HG03442 (cell line): ENCODE data around the gene RSBN1L.
A peak's percentile ranks its signal among the peaks of the same experiment; 100 is the strongest.
"Not testable (repeated sequence)": the region's sequence is repeated elsewhere in the genome, so short reads cannot be mapped to it uniquely, and the experiment has no call there.

ENCODE experiments used
- ATAC-seq: cut with Tn5 transposase; IDR thresholded peaks from one replicate; pipeline ENCODE4 v1.9.1; 2021; ENCODE audit warnings: mild to moderate bottlenecking, moderate library complexity; ENCODE audit not compliant: unreplicated experiment

Gene RSBN1L

GRCh38 chr7:77696057-77696642, at the start of gene RSBN1L:
RSBN1L (plus strand) TSS chr7:77696459; CDS start chr7:77696470, 11 bp downstream.
- ATAC-seq: peak; percentile 95

GRCh38 chr7:77648742-77649338, 47.4 kb upstream of the RSBN1L start:
- no peak for ATAC-seq

DNA sequence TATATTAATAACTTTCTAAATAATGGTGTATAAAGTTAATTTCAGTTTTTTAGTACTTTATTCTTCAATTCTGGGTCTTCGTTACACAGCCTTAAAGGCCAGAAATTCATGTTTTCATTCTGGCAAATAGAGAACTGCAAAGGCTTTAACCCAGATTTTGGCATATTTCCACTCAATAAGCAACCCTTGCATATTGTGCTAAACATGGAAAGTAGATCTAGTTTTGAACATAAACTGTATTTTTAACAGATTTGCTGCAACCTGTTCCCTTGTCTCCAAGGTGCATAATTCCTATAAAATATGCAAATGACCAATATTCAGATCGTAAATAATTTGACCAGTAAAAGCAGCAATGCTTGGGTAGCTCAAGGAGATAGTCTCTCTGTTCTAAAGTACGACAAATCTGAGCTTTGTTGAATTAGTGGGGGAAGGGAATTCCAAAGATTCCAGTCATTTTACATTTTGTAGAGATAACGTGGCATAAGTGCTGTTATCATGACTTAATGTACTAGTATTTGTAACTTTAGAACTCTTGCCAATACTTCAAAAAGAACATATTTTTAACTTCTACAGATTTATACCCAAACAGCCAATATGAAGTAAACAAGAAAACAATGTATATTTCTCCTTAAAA, 46.4 kb upstream of the RSBN1L start:
- ATAC-seq: no peak

DNA sequence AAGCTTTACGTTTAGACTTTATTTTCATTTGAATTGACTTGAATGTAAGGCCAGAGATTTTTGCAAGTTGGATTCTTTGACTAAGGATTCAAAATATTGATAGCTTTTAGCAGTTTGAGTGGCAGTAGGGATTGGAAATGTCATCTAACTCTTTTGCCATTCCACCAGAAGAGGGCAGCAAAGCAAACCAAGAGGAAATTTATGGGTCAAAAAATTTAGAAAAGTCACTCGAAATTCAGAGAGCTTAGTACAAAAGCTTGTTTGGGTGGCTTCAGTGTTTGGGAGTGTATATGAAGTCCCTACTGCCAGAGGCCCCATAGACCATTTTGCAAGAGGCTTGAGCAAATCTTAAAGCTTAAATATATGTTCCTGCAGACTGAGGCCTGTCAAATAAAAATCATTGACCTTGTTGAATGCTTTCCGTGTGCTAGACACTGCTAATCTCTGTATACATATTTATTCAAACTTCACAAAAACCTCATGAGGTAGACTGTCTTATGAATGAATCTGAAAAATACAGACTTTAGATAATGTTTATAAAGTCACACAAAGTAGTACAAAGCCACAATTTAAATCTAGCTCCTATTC, 44.6 kb upstream of the RSBN1L start:
- no peak for ATAC-seq

GRCh38 chr7:77652826-77653225, 43.4 kb upstream of the RSBN1L start:
- not testable (repeated sequence) for ATAC-seq

DNA sequence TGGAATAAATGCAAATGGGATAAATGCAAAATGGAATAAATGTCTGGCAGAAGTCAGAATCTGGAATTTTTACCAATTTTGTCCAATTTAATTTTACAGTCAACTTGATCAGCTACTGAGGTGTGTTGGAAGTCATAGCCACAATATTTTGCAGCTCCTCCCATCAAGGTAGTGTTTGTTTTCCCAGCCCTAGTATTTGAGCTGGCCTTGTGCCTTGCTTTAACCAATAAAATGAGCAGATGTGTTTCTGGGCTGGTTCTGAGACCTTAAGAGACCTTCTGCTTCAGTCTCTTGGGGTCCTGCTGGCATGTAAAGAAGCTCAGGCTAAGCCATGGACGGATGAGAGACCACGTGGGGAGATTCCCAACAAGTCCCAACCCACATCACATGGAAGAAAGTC, 42.7 kb upstream of the RSBN1L start:
- ATAC-seq: no peak

DNA sequence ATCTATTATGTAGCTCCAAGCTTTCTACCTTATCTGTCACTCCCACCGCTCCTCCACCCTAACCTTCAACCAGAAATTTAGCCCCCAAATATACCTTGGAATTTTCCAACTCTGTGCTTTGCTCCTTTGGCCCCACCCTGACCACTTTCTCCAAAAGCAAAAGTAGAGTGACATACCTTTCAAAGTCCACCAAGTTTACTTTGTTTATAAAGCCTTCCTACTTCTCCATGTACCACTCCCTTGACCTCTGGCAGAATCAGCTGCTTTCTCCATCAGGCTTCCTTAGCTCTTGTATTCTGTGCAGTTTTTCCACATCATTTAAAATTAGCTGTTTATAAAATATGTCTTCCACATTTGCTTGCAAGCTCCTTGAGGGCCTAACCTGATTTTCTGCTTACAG, 40.9 kb upstream of the RSBN1L start:
- ATAC-seq: no peak

GRCh38 chr7:77655836-77656455, 40.3 kb upstream of the RSBN1L start:
- no peak for ATAC-seq

DNA sequence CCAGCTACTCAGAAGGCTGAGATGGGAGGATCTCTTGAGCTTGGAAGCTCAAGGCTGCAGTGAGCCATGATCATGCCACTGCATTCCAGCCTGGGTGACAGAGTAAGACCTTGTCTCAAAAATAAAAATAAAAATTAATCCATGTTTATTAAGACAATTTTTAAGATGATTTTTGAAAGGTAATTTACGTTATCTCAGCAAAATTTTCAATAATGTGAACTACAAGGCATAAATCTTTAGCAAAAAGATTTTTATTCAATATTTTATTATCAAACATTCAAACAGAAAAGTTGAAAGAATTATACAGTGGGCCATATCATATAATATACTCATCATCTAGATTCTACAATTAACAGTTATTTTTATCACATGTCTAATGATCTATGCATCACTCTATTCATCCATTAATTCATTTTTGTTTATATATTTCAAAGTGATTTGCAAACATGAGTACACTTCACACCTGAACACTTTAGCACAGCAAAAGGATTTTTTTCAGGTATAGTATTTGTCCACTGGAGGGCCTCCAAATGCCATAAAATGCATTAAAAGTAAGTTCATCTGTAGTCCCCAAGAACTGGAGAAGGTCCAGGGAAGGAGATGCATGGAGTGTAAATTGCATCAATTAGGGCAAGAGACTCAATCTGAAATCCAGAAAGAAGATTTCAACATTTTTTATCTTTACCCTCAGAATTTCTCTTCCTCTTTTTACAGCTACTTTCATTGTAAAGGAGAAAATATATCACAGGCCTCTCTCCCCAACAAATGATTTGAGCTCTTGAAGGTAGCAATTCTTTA, 38.6 kb upstream of the RSBN1L start:
- ATAC-seq: no peak

GRCh38 chr7:77658928-77659327, 37.3 kb upstream of the RSBN1L start:
- no peak for ATAC-seq

GRCh38 chr7:77661816-77662215, 34.4 kb upstream of the RSBN1L start:
- ATAC-seq: no peak

DNA sequence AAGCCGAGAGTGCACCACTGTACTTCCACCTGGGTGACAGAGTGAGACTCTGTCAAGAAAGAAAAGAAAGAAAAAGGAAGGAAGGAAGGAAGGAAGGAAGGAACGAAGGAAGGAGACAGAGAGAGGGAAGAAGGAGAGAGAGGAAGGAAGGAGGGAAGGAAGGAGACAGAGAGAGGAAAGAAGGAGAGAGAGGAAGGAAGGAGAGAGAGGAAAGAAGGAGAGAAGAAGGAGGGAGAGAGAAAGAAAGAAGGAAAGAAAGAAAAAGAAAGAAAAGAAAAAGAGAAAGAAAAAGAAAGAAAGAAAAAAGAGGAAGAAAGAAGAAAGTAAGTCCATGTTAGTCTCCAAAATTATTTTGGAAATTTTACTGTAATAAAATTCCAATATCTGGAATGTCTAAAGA, 33.4 kb upstream of the RSBN1L start:
- no peak for ATAC-seq

GRCh38 chr7:77664715-77665114, 31.5 kb upstream of the RSBN1L start:
- ATAC-seq: no peak

DNA sequence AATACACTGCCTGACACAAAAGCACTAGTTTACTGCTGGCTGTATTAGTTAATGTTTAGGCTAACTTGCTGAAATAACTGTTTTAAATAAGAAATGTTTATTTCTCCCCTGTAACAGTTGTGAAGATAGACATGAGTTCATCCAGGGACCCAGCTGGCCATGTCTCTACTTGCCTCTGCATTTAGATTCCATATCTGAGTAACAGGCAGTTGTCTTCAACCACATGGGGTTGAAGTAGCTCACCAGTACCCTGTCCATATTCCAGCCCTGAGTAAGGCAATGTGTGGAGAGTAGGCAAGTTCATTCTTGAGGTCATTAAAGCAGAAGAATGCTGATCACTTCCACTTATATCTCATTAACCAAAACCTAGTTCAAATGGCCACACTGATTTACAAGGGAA, 31.1 kb upstream of the RSBN1L start:
- no peak for ATAC-seq

DNA sequence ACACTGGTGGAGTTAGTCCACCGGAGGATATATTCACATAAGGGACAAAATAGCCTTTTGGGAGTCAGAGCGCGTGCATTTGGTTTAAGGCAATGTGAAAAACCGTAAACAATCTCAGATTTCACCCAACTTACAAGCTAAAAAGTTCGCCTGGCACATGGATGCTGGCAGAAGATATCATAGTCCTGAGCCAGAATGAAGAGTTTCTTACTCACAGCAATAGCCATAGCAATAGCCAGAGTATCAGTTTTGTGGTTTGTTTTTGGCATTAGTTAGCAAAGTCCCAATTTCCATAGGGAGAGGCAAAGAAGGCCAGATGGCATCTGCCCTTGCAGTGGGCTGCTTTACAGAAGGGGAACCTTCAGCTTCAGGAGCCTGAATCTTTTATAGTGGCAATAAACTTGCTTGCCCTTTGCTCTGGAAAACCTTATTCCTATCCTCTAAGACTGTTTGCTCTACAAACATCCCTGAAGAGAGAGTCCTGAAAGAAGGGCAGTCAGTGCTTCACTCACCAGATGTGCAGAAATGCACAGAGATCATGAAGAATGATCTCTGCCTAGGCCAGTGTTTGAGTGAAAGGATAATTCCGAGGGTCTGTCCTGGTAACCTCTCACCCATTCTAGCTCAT, 28.7 kb upstream of the RSBN1L start:
- no peak for ATAC-seq

DNA sequence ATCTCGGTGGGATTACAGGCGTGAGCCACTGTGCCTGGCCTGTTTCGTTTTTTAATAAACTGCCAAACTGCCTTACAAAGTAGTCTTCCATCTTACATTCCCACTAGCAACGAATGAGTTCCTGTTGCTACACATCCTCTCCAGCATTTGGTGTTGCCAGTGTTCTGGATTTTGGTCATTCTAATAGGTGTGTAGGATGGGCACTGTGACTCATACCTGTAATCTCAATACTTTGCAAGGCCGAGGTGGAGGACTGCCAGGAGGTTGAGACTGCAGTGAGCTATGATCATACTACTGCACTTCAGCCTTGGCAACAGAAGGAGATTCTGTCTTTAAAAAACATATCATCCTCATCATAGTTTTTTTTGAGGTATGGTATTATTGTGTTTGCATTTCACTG, 21.4 kb upstream of the RSBN1L start:
- ATAC-seq: peak; percentile 86

- ATAC-seq: no peak
These were observed 16.7 kb upstream of the RSBN1L start for GRCh38 chr7:77679608-77680007.

DNA sequence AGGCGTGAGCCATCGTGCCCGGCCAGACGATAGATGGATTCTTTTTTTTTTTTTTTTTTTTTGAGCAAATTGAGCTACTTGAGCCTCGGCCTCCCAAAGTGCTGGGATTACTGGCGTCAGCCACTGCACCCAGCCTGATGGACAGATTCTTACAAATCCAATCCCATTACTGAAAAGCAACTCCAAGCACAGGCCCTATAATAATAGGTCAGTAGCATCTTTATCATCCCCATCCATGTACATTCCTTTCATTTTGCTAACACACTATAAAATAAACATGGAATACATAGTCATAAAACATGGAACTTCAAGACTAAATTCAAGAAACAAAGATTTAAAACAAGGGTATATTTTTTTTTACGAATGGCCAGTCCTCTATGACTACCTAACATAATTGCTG, 16.0 kb upstream of the RSBN1L start:
- no peak for ATAC-seq

GRCh38 chr7:77684030-77684429, 12.2 kb upstream of the RSBN1L start:
- ATAC-seq: no peak

DNA sequence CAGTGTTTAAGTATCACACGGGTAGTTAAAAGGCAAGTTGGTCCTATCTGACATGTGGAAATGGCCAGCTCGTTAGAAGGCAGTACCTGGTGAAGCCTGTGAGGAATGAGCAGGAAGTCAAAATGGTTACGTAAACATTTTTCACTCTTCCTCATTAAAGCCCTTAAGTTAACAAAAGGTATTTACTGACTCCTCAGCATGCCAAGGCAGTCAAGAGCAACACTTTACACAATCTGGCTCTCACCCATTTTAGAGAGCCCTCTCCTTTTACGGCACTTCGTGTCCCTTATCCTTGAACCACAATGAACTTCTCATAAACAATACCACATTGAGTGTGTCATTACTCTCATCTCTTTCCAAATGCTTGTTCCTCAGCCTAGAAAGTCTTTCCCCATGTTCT, 11.0 kb upstream of the RSBN1L start:
- no peak for ATAC-seq
